ENCODE measurements around the gene CCDC7. TPM values are rescaled to one million over a fixed set of nuclear protein-coding genes. Genes with fewer than 3 reads are reported as not detected.

The CCDC7 gene
- total RNA-seq, 6 experiments from 2014 or later, result 4.1 to 12.4 (median 6.0) TPM

- no peaks in the 10 kb centered on the region for H3K4me1 ChIP-seq
- DNase-seq (no peak), ATAC-seq (no peak)
- H3K27ac ChIP-seq, result no peak overlapping the region
- intact Hi-C loops (cut with DNase I), result no loop called here
- TF ChIP-seq, protein P1, sequence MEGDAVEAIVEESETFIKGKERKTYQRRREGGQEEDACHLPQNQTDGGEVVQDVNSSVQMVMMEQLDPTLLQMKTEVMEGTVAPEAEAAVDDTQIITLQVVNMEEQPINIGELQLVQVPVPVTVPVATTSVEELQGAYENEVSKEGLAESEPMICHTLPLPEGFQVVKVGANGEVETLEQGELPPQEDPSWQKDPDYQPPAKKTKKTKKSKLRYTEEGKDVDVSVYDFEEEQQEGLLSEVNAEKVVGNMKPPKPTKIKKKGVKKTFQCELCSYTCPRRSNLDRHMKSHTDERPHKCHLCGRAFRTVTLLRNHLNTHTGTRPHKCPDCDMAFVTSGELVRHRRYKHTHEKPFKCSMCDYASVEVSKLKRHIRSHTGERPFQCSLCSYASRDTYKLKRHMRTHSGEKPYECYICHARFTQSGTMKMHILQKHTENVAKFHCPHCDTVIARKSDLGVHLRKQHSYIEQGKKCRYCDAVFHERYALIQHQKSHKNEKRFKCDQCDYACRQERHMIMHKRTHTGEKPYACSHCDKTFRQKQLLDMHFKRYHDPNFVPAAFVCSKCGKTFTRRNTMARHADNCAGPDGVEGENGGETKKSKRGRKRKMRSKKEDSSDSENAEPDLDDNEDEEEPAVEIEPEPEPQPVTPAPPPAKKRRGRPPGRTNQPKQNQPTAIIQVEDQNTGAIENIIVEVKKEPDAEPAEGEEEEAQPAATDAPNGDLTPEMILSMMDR (IDR thresholded peaks at IDR 0.05), result no peak
- TF ChIP-seq POLR2A (IDR thresholded peaks at IDR 0.05), result no peak
- H3K36me3 ChIP-seq, result no peaks in the 10 kb centered on the region
- H3K9me3 ChIP-seq, result no peaks in the 10 kb centered on the region
- WGBS (ENCODE audit: insufficient coverage, low coverage, low lambda C conversion rate, missing lambda C conversion rate), result 86% methylated on average over 6 of the region's 6 CpGs
- H3K4me3 ChIP-seq, result no peak overlapping the region
- no peaks in the 10 kb centered on the region for H3K27me3 ChIP-seq
Measured at GRCh38 chr10:32882076-32882475, 436.1 kb downstream of the CCDC7 start.

DNA sequence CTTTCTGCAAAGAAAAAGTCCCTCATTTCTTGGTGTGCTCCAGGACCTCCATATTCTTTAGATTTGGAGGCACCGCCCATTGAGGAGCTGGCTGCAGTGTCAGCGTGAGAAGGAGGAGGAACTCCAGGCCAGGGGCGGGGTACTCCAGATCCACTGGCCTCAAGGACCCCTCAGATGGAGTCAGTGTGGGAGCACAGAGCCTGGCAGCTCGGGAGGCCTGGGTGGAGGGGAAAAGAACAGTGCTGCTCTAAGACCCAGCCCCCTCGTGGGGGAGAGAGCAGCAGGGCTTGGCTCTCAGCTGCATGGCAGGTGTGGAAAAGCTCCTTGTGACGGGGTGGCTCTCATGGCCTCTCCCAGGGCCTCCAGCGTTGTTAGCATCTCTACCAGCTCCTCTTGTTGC lies 441.5 kb downstream of the CCDC7 start:
- DNase-seq (no peak), ATAC-seq (no peak)
- H3K36me3 ChIP-seq, result no peaks in the 10 kb centered on the region
- WGBS (ENCODE audit: insufficient coverage, low coverage, low lambda C conversion rate, missing lambda C conversion rate), result 83% methylated on average over 1 of the region's 7 CpGs
- H3K27me3 ChIP-seq, result no peaks in the 10 kb centered on the region
- no peak overlapping the region for H3K27ac ChIP-seq
- no peaks in the 10 kb centered on the region for H3K9me3 ChIP-seq
- intact Hi-C loops (cut with DNase I), result no loop called here
- H3K4me1 ChIP-seq, result no peaks in the 10 kb centered on the region
- TF ChIP-seq, protein P1 (IDR thresholded peaks at IDR 0.05), result no peak
- no peak for TF ChIP-seq POLR2A (IDR thresholded peaks at IDR 0.05)
- H3K4me3 ChIP-seq, result no peak overlapping the region

DNA sequence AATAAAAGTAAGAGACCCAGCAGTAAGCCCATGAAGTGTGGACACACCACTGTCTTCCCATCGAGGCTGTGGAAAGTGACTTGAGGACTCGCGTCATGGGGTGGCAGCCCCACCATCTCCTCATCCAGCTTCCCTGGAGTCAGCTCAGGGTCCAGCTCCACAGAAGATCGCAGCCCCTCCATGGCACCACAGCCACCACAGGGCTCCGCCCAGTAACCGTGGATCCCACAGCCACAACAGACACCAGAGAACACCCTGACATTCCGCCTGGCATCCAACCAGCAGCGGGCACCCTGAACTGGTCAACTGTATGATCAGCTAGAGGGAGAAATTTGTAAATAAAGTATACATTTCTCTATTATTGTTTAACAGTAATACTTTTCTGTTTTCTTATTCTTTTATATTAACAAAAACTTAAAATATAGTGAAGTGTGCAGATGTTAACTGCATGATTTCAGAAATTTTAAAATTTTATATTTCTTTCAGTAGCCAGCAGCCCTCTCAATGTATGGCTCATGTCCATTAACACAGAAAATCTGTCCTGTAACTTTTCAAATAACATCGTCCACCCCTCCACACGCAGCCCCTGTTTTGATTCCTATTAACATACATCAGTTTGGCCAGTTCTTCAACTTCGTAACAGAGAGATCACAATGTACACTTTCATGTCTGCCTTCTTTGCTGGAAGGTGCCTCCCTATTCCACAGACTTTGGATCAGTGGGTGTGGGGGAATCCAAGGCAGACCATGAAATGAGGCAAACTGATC lies 442.4 kb downstream of the CCDC7 start:
- no peak for DNase-seq
- Histone ChIP-seq H3K27me3 (no peaks in the 10 kb centered on the region), H3K4me1 (no peaks in the 10 kb centered on the region), H3K27ac (no peak overlapping the region), H3K4me3 (no peak overlapping the region), H3K36me3 (no peaks in the 10 kb centered on the region), H3K9me3 (no peaks in the 10 kb centered on the region)
- intact Hi-C loops (cut with DNase I), result no loop called here
- no peak for ATAC-seq
- WGBS (ENCODE audit: insufficient coverage, low coverage, low lambda C conversion rate, missing lambda C conversion rate), result 84% methylated on average over 6 of the region's 11 CpGs
- no peak for TF ChIP-seq POLR2A (IDR thresholded peaks at IDR 0.05)
- TF ChIP-seq, protein P1 (IDR thresholded peaks at IDR 0.05), result no peak

GRCh38 chr10:32889631-32890212 lies 443.8 kb downstream of the CCDC7 start:
- Histone ChIP-seq H3K4me3 (no peak overlapping the region), H3K27me3 (no peaks in the 10 kb centered on the region), H3K9me3 (no peaks in the 10 kb centered on the region), H3K4me1 (no peaks in the 10 kb centered on the region), H3K27ac (no peak overlapping the region), H3K36me3 (no peaks in the 10 kb centered on the region)
- ATAC-seq, result no peak
- intact Hi-C loops (cut with DNase I), result no loop called here
- WGBS (ENCODE audit: insufficient coverage, low coverage, low lambda C conversion rate, missing lambda C conversion rate), result 93% methylated on average over 1 of the region's 1 CpG
- no peak for TF ChIP-seq POLR2A (IDR thresholded peaks at IDR 0.05)
- TF ChIP-seq, protein P1 (IDR thresholded peaks at IDR 0.05), result no peak
- no peak for DNase-seq

Data from right lobe of liver (tissue), 6 donors.